GM23248 (cell line): ENCODE results near the gene CDCA8.

Experiments used
- EZH2 ChIP-seq: fragments of 200-600 bp; sonication (generic); IDR thresholded peaks from 2 replicates; pipeline ENCODE4 v1.6.1; 2018; ENCODE audit warnings: antibody characterized with exemption, mild to moderate bottlenecking; ENCODE audit not compliant: insufficient read depth, poor library complexity, severe bottlenecking
- EZH2phosphoT487 ChIP-seq: fragments of 200-600 bp; sonication (generic); IDR thresholded peaks from 2 replicates; pipeline ENCODE4 v1.6.1; 2018; ENCODE audit warnings: antibody characterized with exemption, moderate library complexity, mild to moderate bottlenecking, low read depth; ENCODE audit not compliant: insufficient read depth

- TF ChIP-seq EZH2 (no peak), EZH2phosphoT487 (no peak)
Measured at GRCh38 chr1:37741662-37742061, 49.3 kb downstream of the CDCA8 start.
